HepG2 (cell line): ENCODE measurements around the gene CACNB4. TPM values are rescaled to one million over a fixed set of nuclear protein-coding genes. Genes with fewer than 3 reads are reported as not detected.

Experiments
- ATAC-seq: fragments of 200-7000 bp; cut with Tn5 transposase; 3 replicates; pipeline ENCODE4 v1.9.1; 2020; ENCODE audit warnings: mild to moderate bottlenecking, moderate library complexity
- BruUV-seq: library from RNA; stranded (reverse); fragments of 400-500 nt; replicated peaks from 2 replicates; lab custom pipeline; 2021; lab: Mats Ljungman, UMichigan
- CTCF ChIA-PET: fragments of 300-600 bp; formaldehyde crosslinking; extraction: SDS; loops from one replicate; lab custom pipeline; 2021; ENCODE audit warnings: low total read pairs, inconsistent platforms, low intra/inter-chr PET ratio; lab: Yijun Ruan, JAX
- POLR2A ChIA-PET: fragments of 350-600 bp; sonication (Branson Sonifier 250); formaldehyde crosslinking; loops from one replicate; lab custom pipeline; 2020; ENCODE audit warnings: antibody characterized with exemption, inconsistent platforms; lab: Yijun Ruan, JAX
- DNase-seq: peaks from one replicate; pipeline ENCODE4 v3.0.0-alpha.2; 2015; ENCODE audit warnings: low spot score
- FAIRE-seq: peaks from 3 replicates; lab custom pipeline; 2011; peaks lifted over from hg19 to GRCh38; lab: Jason Lieb, UNC
- H2AFZ ChIP-seq: one replicate; pipeline ENCODE4 v1.6.1; 2011; ENCODE audit warnings: low read length, inconsistent platforms
- H3K27ac ChIP-seq: fragments of 300-600 bp; 3 replicates; pipeline ENCODE4 v1.8.0; 2011; ENCODE audit warnings: mixed run types, mild to moderate bottlenecking, mixed read lengths, low read length, inconsistent platforms; ENCODE audit not compliant: insufficient read depth; ENCODE audit errors: extremely low read length
- H3K27me3 ChIP-seq, 2 experiments: fragments of 200-600 bp in 1 of 2; 2 replicates in 1 of 2; 3 replicates in 1 of 2; pipeline versions ENCODE4 v1.6.0 to v1.8.0; 2011; ENCODE audit warnings: low read length in 2 of 2, mild to moderate bottlenecking in 2 of 2, moderate library complexity in 2 of 2, inconsistent platforms in 1 of 2; ENCODE audit not compliant: insufficient read depth in 2 of 2, control insufficient read depth in 1 of 2
- H3K36me3 ChIP-seq, 2 experiments: fragments of 200-600 bp in 1 of 2; replicated peaks in 1 of 2; 2 replicates in 1 of 2; 3 replicates in 1 of 2; pipeline versions ENCODE4 v1.5.1 to v1.8.0; 2011; ENCODE audit warnings: low read length in 2 of 2, inconsistent platforms in 1 of 2; ENCODE audit not compliant: insufficient read depth in 2 of 2, control insufficient read depth in 1 of 2
- H3K4me1 ChIP-seq: 2 replicates; pipeline ENCODE4 v1.5.1; 2012; ENCODE audit warnings: low read length, inconsistent platforms; ENCODE audit not compliant: insufficient read depth
- H3K4me2 ChIP-seq: 2 replicates; pipeline ENCODE4 v1.6.0; 2011; ENCODE audit warnings: low read depth, low read length, inconsistent platforms
- H3K4me3 ChIP-seq, 3 experiments: fragments of 200-600 bp in 1 of 3; sonication (generic), shearing (Covaris generic) in 1 of 3; replicated peaks in 1 of 3; 2 replicates each; pipeline ENCODE4 v1.5.1; 2011 to 2016; ENCODE audit warnings: low read length in 3 of 3, inconsistent platforms in 2 of 3, low read depth in 2 of 3, mild to moderate bottlenecking in 2 of 3, control low read depth in 1 of 3, mixed read lengths in 1 of 3; ENCODE audit not compliant: insufficient read depth in 1 of 3
- H3K79me2 ChIP-seq: one replicate; pipeline ENCODE4 v1.6.1; 2011; ENCODE audit warnings: low read length, inconsistent platforms; ENCODE audit not compliant: insufficient read depth
- H3K9ac ChIP-seq: 2 replicates; pipeline ENCODE4 v1.6.0; 2011; ENCODE audit warnings: mild to moderate bottlenecking, low read depth, low read length, inconsistent platforms; ENCODE audit not compliant: insufficient read depth
- H3K9me3 ChIP-seq: 2 replicates; pipeline ENCODE4 v1.5.1; 2012; ENCODE audit warnings: mild to moderate bottlenecking, low read length
- H4K20me1 ChIP-seq: 2 replicates; pipeline ENCODE4 v1.6.0; 2011; ENCODE audit warnings: inconsistent platforms, mild to moderate bottlenecking, low read length, moderate library complexity; ENCODE audit not compliant: insufficient read depth
- CEBPB ChIP-seq: IDR thresholded peaks from 2 replicates; pipeline ENCODE4 v1.6.1; 2011; ENCODE audit warnings: low read depth, low read length, improper control_type of control experiment, borderline replicate concordance
- JUN ChIP-seq: sonication (generic); formaldehyde crosslinking; IDR thresholded peaks from 2 replicates; pipeline ENCODE4 v1.4.0; 2020; ENCODE audit warnings: mild to moderate bottlenecking, missing genetic modification reagents
- MBNL3 ChIP-seq: fragments of 250-450 bp; sonication (Bioruptor Pico); conservative IDR thresholded peaks from 2 replicates; pipeline ENCODE4 v1.8.0; 2022; ENCODE audit warnings: mild to moderate bottlenecking, inconsistent platforms
- MYC ChIP-seq: sonication (generic); formaldehyde crosslinking; IDR thresholded peaks from 2 replicates; pipeline ENCODE4 v1.9.0; 2021; ENCODE audit warnings: missing genetic modification reagents, borderline replicate concordance
- SNRNP70 ChIP-seq: fragments of 200-400 bp; formaldehyde crosslinking; IDR thresholded peaks from 2 replicates; pipeline ENCODE4 v1.6.1; 2017; ENCODE audit warnings: mild to moderate bottlenecking, low read depth, low read length, moderate library complexity
- TBX3 ChIP-seq: fragments of 450-650 bp; IDR thresholded peaks from 2 replicates; pipeline ENCODE4 v1.6.1; 2017; ENCODE audit warnings: antibody characterized with exemption, mild to moderate bottlenecking, inconsistent platforms, borderline replicate concordance
- ZNF207 ChIP-seq: fragments of 450-650 bp; IDR thresholded peaks from 2 replicates; pipeline ENCODE4 v1.6.1; 2016; ENCODE audit warnings: antibody characterized with exemption, borderline replicate concordance
- ZNF484 ChIP-seq: sonication (generic); formaldehyde crosslinking; IDR thresholded peaks from 2 replicates; pipeline ENCODE4 v1.5.1; 2020; ENCODE audit warnings: mild to moderate bottlenecking, low read depth, missing genetic modification reagents, borderline replicate concordance
- ZNF660 ChIP-seq: sonication (generic); formaldehyde crosslinking; IDR thresholded peaks from 2 replicates; pipeline ENCODE4 v1.5.1; 2020; ENCODE audit warnings: mild to moderate bottlenecking, low read depth, missing genetic modification reagents, borderline replicate concordance
- ZNF678 ChIP-seq: sonication (generic); formaldehyde crosslinking; IDR thresholded peaks from 2 replicates; pipeline ENCODE4 v1.4.0; 2020; ENCODE audit warnings: mild to moderate bottlenecking, missing genetic modification reagents
- ZNF704 ChIP-seq: sonication (generic); formaldehyde crosslinking; IDR thresholded peaks from 2 replicates; pipeline ENCODE4 v1.8.1; 2023; ENCODE audit warnings: mild to moderate bottlenecking, inconsistent platforms, moderate library complexity, missing genetic modification reagents, borderline replicate concordance
- WGBS: methylation state at CpG from one replicate; pipeline ENCODE4 v1.1.6; 2017; ENCODE audit warnings: low lambda C conversion rate; 5-methylcytosine and 5-hydroxymethylcytosine counted together
- in situ Hi-C: cut with HindIII; loops from 2 replicates; pipeline ENCODE4 v1.10.0; 2017; ENCODE audit warnings: low pct_unique_long_range_greater_than_20kb; ENCODE audit not compliant: extremely low pct_ligation_motif_present
- intact Hi-C: fragments of 100-400 bp; cut with micrococcal nuclease; formaldehyde crosslinking; loops from one replicate; pipeline ENCODE4 v1.10.0; 2022; ENCODE audit not compliant: unreplicated experiment
- polyA plus RNA-seq, 8 experiments: library from polyadenylated mRNA; depleted of rRNA in 3 of 8; stranded (reverse) in 7 of 8; unstranded in 1 of 8; fragments of >200 nt; fragmentation: Illumina TruSeq in 4 of 8; extraction: Trizol in 4 of 8; gene quantifications; 2 replicates each; pipeline versions ENCODE4 v1.2.1 to v1.2.3, GENCODE V29; 2011 to 2016; ENCODE audit warnings: low read depth in 4 of 8, missing spikeins in 1 of 8, mixed read lengths in 1 of 8; ENCODE audit not compliant: insufficient read depth in 1 of 8
- total RNA-seq, 5 experiments: library from RNA; depleted of rRNA; stranded (reverse); fragments of >200 nt; fragmentation: Illumina TruSeq; extraction: Trizol; gene quantifications; 2 replicates each; pipeline ENCODE4 v1.2.3, GENCODE V29; 2016; ENCODE audit warnings: low read depth in 1 of 5

Gene CACNB4
- total and polyA plus RNA-seq, 2 of the 13 experiments (the other 11 are each of a cell fraction or from before 2014, with no cell fraction given) = 5.1 to 14.3 TPM

GRCh38 chr2:152058655-152059054, 40.2 kb downstream of the CACNB4 start (continued):
- TF ChIP-seq ZNF704 (CRISPR knock-in tag) = no peak
- no peak for TF ChIP-seq ZNF484 (CRISPR knock-in tag)
- no peak for TF ChIP-seq ZNF660 (CRISPR knock-in tag)
- no peak for TF ChIP-seq ZNF678 (CRISPR knock-in tag)
- TF ChIP-seq TBX3 = no peak
- no peak for TF ChIP-seq MYC (CRISPR knock-in tag)

DNA sequence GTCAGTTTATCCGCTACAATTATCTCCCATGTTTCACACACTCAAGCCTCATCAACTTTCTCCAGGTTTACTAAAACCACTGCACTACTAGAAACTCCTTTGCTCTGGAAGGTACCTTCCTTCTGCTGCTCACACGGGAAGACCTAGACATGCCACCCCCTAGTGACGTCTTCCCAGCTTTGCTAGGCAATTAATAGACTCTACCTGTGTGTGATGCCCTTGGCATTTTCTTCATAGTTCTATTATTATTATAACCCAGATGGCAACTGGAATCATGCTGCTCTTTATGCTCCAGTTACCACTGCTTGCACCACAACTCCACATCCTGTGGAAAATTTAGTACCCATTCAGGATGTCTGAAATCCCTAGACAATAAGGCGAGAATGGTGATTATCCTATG, 42.4 kb downstream of the CACNB4 start:
- H3K4me1 ChIP-seq = no peaks in the 10 kb centered on the region
- WGBS = 11% methylated on average over 4 of the region's 4 CpGs
- in situ Hi-C loops = no loop called here

More for the DNA sequence above, 42.4 kb downstream of the CACNB4 start:
- no peaks in the 10 kb centered on the region for H3K36me3 ChIP-seq
- POLR2A ChIA-PET = no interaction called here
- ATAC-seq (no peak), DNase-seq (no peak), FAIRE-seq (no peak)
- TF ChIP-seq SNRNP70 = no peak
- no peak for TF ChIP-seq MBNL3
- TF ChIP-seq ZNF207 = no peak
- TF ChIP-seq CEBPB = no peak
- no peak for TF ChIP-seq JUN (CRISPR knock-in tag)
- no peak overlapping the region for H3K4me3 ChIP-seq
- no peak overlapping the region for H3K27ac ChIP-seq
- CTCF ChIA-PET = no interaction called here
- H2AFZ ChIP-seq = no peak overlapping the region
- no peaks in the 10 kb centered on the region for H3K79me2 ChIP-seq
- H3K9me3 ChIP-seq = peaks cover 9% of the 10 kb centered on the region; the same call in 1 of the 2 replicates
- BruUV-seq = no TSS peak
- intact Hi-C loops = no loop called here
- peaks cover 0 to 3% of the 10 kb centered on the region in 2 experiments; a peak in 1 of 5 replicates for H3K27me3 ChIP-seq
- no peaks in the 10 kb centered on the region for H4K20me1 ChIP-seq
- H3K9ac ChIP-seq = no peak overlapping the region
- no peak overlapping the region for H3K4me2 ChIP-seq
